Esophagus squamous epithelium (tissue), 4 donors: ENCODE measurements around the gene ETV3.

Experiments
- CTCF ChIP-seq, 6 experiments: fragments of 450-650 bp in 4 of 6; fragments of 200-600 bp in 2 of 6; sonication (generic) in 2 of 6; IDR thresholded peaks; one replicate each; pipeline ENCODE4 v1.5.1; 2016 to 2019; ENCODE audit warnings: antibody characterized with exemption in 6 of 6, mild to moderate bottlenecking in 4 of 6, moderate library complexity in 4 of 6
- POLR2A ChIP-seq, 4 donors: fragments of 450-650 bp; IDR thresholded peaks; one replicate each; pipeline ENCODE4 v1.6.1; 2017; ENCODE audit warnings: antibody characterized with exemption in 4 of 4, mild to moderate bottlenecking in 4 of 4, moderate library complexity in 3 of 4

GRCh38 chr1:157084720-157085119 lies 53.5 kb downstream of the ETV3 start:
- TF ChIP-seq CTCF (IDR thresholded peaks at IDR 0.05), result no peak
- no peak for TF ChIP-seq POLR2A (IDR thresholded peaks at IDR 0.05)
